ENCODE results near the gene IFT88. TPM values are rescaled to one million over a fixed set of nuclear protein-coding genes. Genes with fewer than 3 reads are reported as not detected.
"Not testable (repeated sequence)": the region's sequence is repeated elsewhere in the genome, so short reads cannot be mapped to it uniquely, and the experiment has no call there.

Gene IFT88
- total RNA-seq, 2 donors from 2014 or later: 5.1 to 5.7 TPM

GRCh38 chr13:20667857-20668437, 101.0 kb downstream of the IFT88 start:
- TF ChIP-seq, protein P1, sequence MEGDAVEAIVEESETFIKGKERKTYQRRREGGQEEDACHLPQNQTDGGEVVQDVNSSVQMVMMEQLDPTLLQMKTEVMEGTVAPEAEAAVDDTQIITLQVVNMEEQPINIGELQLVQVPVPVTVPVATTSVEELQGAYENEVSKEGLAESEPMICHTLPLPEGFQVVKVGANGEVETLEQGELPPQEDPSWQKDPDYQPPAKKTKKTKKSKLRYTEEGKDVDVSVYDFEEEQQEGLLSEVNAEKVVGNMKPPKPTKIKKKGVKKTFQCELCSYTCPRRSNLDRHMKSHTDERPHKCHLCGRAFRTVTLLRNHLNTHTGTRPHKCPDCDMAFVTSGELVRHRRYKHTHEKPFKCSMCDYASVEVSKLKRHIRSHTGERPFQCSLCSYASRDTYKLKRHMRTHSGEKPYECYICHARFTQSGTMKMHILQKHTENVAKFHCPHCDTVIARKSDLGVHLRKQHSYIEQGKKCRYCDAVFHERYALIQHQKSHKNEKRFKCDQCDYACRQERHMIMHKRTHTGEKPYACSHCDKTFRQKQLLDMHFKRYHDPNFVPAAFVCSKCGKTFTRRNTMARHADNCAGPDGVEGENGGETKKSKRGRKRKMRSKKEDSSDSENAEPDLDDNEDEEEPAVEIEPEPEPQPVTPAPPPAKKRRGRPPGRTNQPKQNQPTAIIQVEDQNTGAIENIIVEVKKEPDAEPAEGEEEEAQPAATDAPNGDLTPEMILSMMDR (IDR thresholded peaks at IDR 0.05): no peak
- Histone ChIP-seq H3K27ac (no peak overlapping the region), H3K9me3 (no peaks in the 10 kb centered on the region), H3K36me3 (peaks cover 4% of the 10 kb centered on the region), H3K27me3 (no peaks in the 10 kb centered on the region), H3K4me1 (no peaks in the 10 kb centered on the region), H3K4me3 (no peak overlapping the region)
- no peak for DNase-seq (ENCODE audit: low spot score)

DNA sequence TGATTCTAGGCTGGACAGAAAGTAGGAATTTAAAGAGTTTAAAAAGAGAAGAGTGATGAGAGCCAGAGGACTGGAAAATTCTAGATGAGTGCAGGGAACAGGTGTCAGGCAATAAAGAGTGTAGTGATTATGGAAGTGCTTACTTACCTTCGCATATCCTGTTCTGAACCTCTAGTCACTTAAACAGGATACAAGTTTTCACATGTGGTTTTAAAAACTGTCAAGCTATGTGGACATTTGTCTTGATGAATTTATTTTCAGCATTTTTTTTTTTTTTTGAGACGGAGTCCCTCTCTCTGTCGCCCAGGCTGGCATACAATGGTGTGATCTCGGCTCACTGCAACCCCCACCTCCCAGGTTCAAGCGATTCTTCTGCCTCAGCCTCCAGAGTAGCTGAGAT, 102.2 kb downstream of the IFT88 start:
- H3K36me3 ChIP-seq: peaks cover 3% of the 10 kb centered on the region
- no peak overlapping the region for H3K4me3 ChIP-seq
- no peaks in the 10 kb centered on the region for H3K27me3 ChIP-seq
- no peaks in the 10 kb centered on the region for H3K9me3 ChIP-seq
- no peak overlapping the region for H3K27ac ChIP-seq
- H3K4me1 ChIP-seq: no peaks in the 10 kb centered on the region
- no peak for DNase-seq (ENCODE audit: low spot score)
- TF ChIP-seq, protein P1 (IDR thresholded peaks at IDR 0.05): no peak

- Histone ChIP-seq H3K4me3 (no peak overlapping the region), H3K4me1 (no peaks in the 10 kb centered on the region), H3K27ac (no peak overlapping the region), H3K27me3 (no peaks in the 10 kb centered on the region), H3K36me3 (no peaks in the 10 kb centered on the region), H3K9me3 (no peaks in the 10 kb centered on the region)
- no peak for DNase-seq (ENCODE audit: low spot score)
- TF ChIP-seq, protein P1 (IDR thresholded peaks at IDR 0.05): no peak
Measured at GRCh38 chr13:20671789-20672188, 104.8 kb downstream of the IFT88 start.

DNA sequence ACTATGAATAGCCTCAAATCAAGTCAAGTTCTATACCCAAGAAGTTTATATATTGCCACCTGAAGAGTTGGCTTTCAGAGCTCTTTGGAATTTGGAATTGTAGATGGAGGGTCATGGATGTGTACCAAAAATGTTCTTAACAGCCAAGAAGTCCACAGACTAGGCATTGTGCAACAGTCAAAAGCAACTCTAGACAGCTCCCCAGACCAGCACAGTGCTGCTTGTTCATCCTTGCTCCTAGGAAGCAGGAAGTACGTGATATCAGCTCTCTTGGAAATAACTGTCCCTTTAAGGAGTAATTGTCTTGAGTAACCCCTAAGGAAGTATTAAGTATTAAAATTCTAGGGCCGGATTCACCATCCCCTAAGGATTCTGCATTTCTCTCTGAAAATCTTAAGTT, 105.8 kb downstream of the IFT88 start:
- Histone ChIP-seq H3K4me1 (no peaks in the 10 kb centered on the region), H3K27me3 (no peaks in the 10 kb centered on the region), H3K4me3 (no peak overlapping the region), H3K9me3 (no peaks in the 10 kb centered on the region), H3K27ac (peak overlapping the region in 1 of 2 donors; percentile 42), H3K36me3 (no peaks in the 10 kb centered on the region)
- no peak for DNase-seq (ENCODE audit: low spot score)
- TF ChIP-seq, protein P1 (IDR thresholded peaks at IDR 0.05): no peak

DNA sequence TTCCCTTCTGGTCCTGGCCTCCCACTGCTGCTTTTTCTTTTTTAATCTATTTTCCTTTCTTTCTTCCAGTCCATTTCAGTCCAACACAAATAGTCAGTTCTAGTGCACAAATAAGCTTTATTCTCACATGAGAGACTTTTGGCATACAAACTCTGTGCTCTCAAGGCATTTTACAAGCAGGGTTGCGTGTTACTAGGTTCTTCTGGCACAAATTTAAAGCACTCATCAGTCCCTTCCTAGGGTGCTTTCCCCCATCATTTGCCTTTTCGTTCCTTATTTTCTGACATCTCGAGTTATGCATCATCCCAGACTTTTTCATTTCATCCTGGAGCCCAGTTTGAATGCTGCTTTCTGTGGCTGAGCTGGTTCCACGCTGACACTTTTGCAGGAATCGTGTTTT, 106.8 kb downstream of the IFT88 start:
- TF ChIP-seq, protein P1 (IDR thresholded peaks at IDR 0.05): no peak
- Histone ChIP-seq H3K9me3 (no peaks in the 10 kb centered on the region), H3K36me3 (no peaks in the 10 kb centered on the region), H3K27ac (peak overlapping the region in 1 of 2 donors; percentile 42), H3K27me3 (no peaks in the 10 kb centered on the region), H3K4me1 (no peaks in the 10 kb centered on the region), H3K4me3 (no peak overlapping the region)
- no peak for DNase-seq (ENCODE audit: low spot score)

DNA sequence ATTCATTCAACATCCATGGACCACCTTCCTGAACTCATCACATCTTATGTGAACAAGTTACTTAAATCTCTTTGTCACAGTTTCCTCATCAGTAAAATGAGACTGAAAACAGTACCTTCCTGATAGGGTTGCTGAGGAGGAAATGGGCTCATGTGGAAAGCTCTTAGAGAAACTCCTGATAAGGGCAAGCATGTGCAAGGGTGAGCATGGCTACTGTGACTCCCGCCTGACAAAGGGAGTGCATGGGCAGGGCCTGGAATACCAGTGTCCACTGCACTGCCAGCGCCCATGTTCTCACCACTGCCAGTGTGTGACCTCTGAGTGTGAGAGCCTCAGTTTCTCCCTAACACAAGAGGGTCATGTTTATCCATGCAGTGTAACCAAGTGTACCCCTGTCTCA, 109.3 kb downstream of the IFT88 start:
- DNase-seq (ENCODE audit: low spot score): no peak
- Histone ChIP-seq H3K27ac (no peak overlapping the region), H3K27me3 (no peaks in the 10 kb centered on the region), H3K4me3 (no peak overlapping the region), H3K9me3 (no peaks in the 10 kb centered on the region), H3K36me3 (no peaks in the 10 kb centered on the region), H3K4me1 (no peaks in the 10 kb centered on the region)
- TF ChIP-seq, protein P1 (IDR thresholded peaks at IDR 0.05): no peak

- not testable (repeated sequence) for H3K27ac ChIP-seq; DNase-seq (ENCODE audit: low spot score); H3K4me3 ChIP-seq; H3K9me3 ChIP-seq; H3K27me3 ChIP-seq; H3K4me1 ChIP-seq; H3K36me3 ChIP-seq
Measured at GRCh38 chr13:20678606-20679005, 111.6 kb downstream of the IFT88 start.

Data from right atrium auricular region (tissue), 2 donors.